B cell (primary cell): Measurements from ENCODE around the gene ECE1. TPM values are rescaled to one million over a fixed set of nuclear protein-coding genes. Genes with fewer than 3 reads are reported as not detected.

Experiments
- ATAC-seq: fragments of 200-7000 bp; cut with Tn5 transposase; one replicate; pipeline ENCODE4 v1.10.0; 2021; ENCODE audit warnings: low read depth, mild to moderate bottlenecking, moderate number of reproducible peaks, moderate library complexity
- CTCF ChIA-PET: fragments of 350-600 bp; sonication (Branson Sonifier 250); formaldehyde crosslinking; loops from one replicate; lab custom pipeline; 2021; ENCODE audit warnings: antibody characterized with exemption, inconsistent platforms; lab: Charles Lee
- POLR2A ChIA-PET: fragments of 350-600 bp; sonication (Branson Sonifier 250); formaldehyde crosslinking; loops from one replicate; lab custom pipeline; 2021; ENCODE audit warnings: antibody characterized with exemption; lab: Charles Lee
- DNase-seq: peaks from one replicate; pipeline ENCODE4 v3.0.0; 2013
- H2AFZ ChIP-seq: 2 replicates; pipeline ENCODE4 v1.6.1; 2012; ENCODE audit warnings: mild to moderate bottlenecking, low read depth, low read length; ENCODE audit not compliant: insufficient read depth, poor library complexity, severe bottlenecking
- H3K27ac ChIP-seq, 2 donors: 1 replicate in 1 of 2; 2 replicates in 1 of 2; pipeline ENCODE4 v1.5.1; 2012 to 2013; ENCODE audit warnings: low read length in 2 of 2, mild to moderate bottlenecking in 2 of 2, moderate library complexity in 1 of 2
- H3K27me3 ChIP-seq, 4 experiments: fragments of 200-600 bp in 1 of 4; sonication (generic) in 1 of 4; replicated peaks in 1 of 4; 1 replicate in 2 of 4; 2 replicates in 2 of 4; pipeline versions ENCODE4 v1.6.1 to v1.7.0; 2013 to 2016; ENCODE audit warnings: low read length in 3 of 4, mild to moderate bottlenecking in 2 of 4, mixed read lengths in 1 of 4, moderate library complexity in 1 of 4; ENCODE audit not compliant: insufficient read depth in 4 of 4, control insufficient read depth in 3 of 4; ENCODE audit errors: control extremely low read depth in 1 of 4
- H3K36me3 ChIP-seq, 2 experiments: replicated peaks in 1 of 2; 1 replicate in 1 of 2; 2 replicates in 1 of 2; pipeline versions ENCODE4 v1.6.1 to v1.7.1; 2013; ENCODE audit warnings: low read length in 1 of 2; ENCODE audit not compliant: insufficient read depth in 2 of 2, control insufficient read depth in 1 of 2; ENCODE audit errors: control extremely low read depth in 1 of 2, extremely low read depth in 1 of 2
- H3K4me1 ChIP-seq, 2 donors: fragments of 200-600 bp in 1 of 2; sonication (generic) in 1 of 2; 1 replicate in 1 of 2; 2 replicates in 1 of 2; pipeline versions ENCODE4 v1.5.1 to v1.6.1; 2013 to 2017; ENCODE audit warnings: low read length in 2 of 2; ENCODE audit not compliant: control insufficient read depth in 2 of 2, insufficient read depth in 2 of 2
- H3K4me2 ChIP-seq: replicated peaks from 2 replicates; pipeline ENCODE3; 2012; ENCODE audit warnings: mild to moderate bottlenecking, low read depth, low read length; ENCODE audit not compliant: poor library complexity, severe bottlenecking
- H3K4me3 ChIP-seq, 5 experiments: fragments of 200-600 bp in 1 of 5; sonication (generic) in 1 of 5; 1 replicate in 3 of 5; 2 replicates in 2 of 5; pipeline versions ENCODE4 v1.5.1 to v1.7.0; 2011 to 2016; ENCODE audit warnings: low read length in 4 of 5, mild to moderate bottlenecking in 4 of 5, low read depth in 2 of 5, control low read depth in 1 of 5, moderate library complexity in 1 of 5; ENCODE audit not compliant: insufficient read depth in 1 of 5; ENCODE audit errors: control extremely low read depth in 1 of 5, extremely low read depth in 1 of 5
- H3K79me2 ChIP-seq: fragments of 200-600 bp; sonication (generic); one replicate; pipeline ENCODE4 v1.6.0; 2016; ENCODE audit warnings: low read length; ENCODE audit not compliant: control insufficient read depth, insufficient read depth
- H3K9ac ChIP-seq: fragments of 200-600 bp; sonication (generic); 2 replicates; pipeline ENCODE4 v1.6.1; 2017; ENCODE audit warnings: mild to moderate bottlenecking, low read length, moderate library complexity
- H3K9me3 ChIP-seq, 3 donors: one replicate each; pipeline versions ENCODE4 v1.6.1 to v1.7.1; 2013; ENCODE audit warnings: low read length in 2 of 3; ENCODE audit not compliant: control insufficient read depth in 2 of 3, insufficient read depth in 1 of 3; ENCODE audit errors: control extremely low read depth in 1 of 3
- H4K20me1 ChIP-seq: 2 replicates; pipeline ENCODE4 v1.6.0; 2012; ENCODE audit warnings: mild to moderate bottlenecking, low read length; ENCODE audit not compliant: insufficient read depth, control insufficient read depth, poor library complexity, severe bottlenecking
- H3K27ac Mint-ChIP-seq: one replicate; pipeline ENCODE4 v1.8.0; 2021; ENCODE audit warnings: mixed read lengths
- H3K27me3 Mint-ChIP-seq: one replicate; pipeline ENCODE4 v1.8.0; 2021; ENCODE audit warnings: mixed read lengths
- H3K4me1 Mint-ChIP-seq: one replicate; pipeline ENCODE4 v1.8.0; 2021; ENCODE audit warnings: mixed read lengths
- H3K4me3 Mint-ChIP-seq: one replicate; pipeline ENCODE4 v1.8.0; 2021; ENCODE audit warnings: mixed read lengths
- H3K9me3 Mint-ChIP-seq: one replicate; pipeline ENCODE4 v1.8.0; 2022; ENCODE audit warnings: mixed read lengths; ENCODE audit not compliant: insufficient read depth
- EZH2 ChIP-seq: IDR thresholded peaks from 2 replicates; pipeline ENCODE4 v1.6.1; 2012; ENCODE audit warnings: borderline replicate concordance, low read depth, mild to moderate bottlenecking, moderate library complexity, low read length; ENCODE audit not compliant: insufficient read depth, poor library complexity, severe bottlenecking
- WGBS: methylation state at CpG from one replicate; pipeline ENCODE4 v1.1.5; 2013; ENCODE audit warnings: missing lambda C conversion rate; ENCODE audit not compliant: insufficient coverage; 5-methylcytosine and 5-hydroxymethylcytosine counted together
- intact Hi-C: fragments of 100-400 bp; cut with micrococcal nuclease; formaldehyde crosslinking; loops from one replicate; pipeline ENCODE4 v1.10.0; 2022
- polyA minus RNA-seq: library from RNA; depleted of rRNA, polyadenylated mRNA; stranded (reverse); fragments of >200 nt; gene quantifications from 2 replicates; pipeline ENCODE4 v1.2.3, GENCODE V29; 2012
- polyA plus RNA-seq: library from polyadenylated mRNA; depleted of rRNA; stranded (reverse); fragments of >200 nt; gene quantifications from 2 replicates; pipeline ENCODE4 v1.2.3, GENCODE V29; 2012
- total RNA-seq, 2 donors: library from RNA; stranded (reverse); fragments of 120-200 nt in 1 of 2; gene quantifications; 1 replicate in 1 of 2; 2 replicates in 1 of 2; pipeline versions ENCODE4 v1.2.3 to v1.2.4, GENCODE V29; 2013 to 2022
- TF ChIP-seq, protein P1 (sequence below): fragments of 200-600 bp; IDR thresholded peaks from one replicate; pipeline ENCODE4 v1.8.0; 2022; ENCODE audit warnings: antibody characterized with exemption, mild to moderate bottlenecking

ECE1 gene
- total RNA-seq (133 and 142 TPM in 2 replicates), polyA plus RNA-seq (39.1 and 46.7 TPM in 2 replicates), polyA minus RNA-seq (71.6 and 86.7 TPM in 2 replicates)
- 41.4 TPM for total RNA-seq (2013)

DNA sequence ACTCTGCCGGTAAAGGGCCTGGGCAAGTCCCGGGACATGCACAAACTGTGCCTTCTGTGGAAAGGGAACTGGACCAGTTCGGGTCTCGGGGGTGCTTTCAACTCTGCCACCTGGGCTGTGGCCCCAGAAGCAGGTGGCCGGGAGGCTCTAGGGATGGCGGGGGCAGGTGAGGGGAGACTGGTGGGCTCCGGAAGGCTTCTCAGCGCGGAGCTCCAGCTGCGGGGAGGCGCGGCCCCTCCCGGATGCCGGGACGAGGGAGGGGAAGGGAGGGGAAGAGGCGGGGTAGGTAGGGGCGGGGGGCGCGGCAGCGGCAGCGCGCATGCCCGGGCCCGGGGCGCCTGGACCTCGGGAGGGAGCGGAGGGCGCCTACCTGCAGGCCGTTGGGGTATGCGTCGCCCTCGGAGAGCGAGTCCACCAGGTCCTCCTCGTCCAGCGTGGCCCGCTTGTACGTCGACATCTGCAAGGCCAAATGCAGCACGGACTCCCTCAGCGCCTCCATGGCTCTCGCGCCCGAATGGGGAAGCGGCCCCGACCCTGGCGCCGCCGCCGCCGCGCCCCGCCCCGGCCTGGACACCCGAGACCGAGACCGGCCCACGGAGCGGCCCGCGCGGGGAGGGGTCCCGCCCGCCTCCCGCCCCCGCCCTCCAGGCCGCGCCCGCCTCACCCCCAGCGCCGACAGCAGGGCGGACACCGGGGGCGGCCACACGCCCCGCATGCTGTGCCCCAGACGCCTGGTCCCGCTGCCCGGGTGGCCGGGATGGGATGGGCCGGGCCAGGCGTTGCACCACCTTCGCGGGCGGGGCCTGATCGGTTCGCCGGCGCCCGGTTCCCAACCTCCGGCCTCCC is at the start of gene ECE1:
ECE1 (minus strand) TSS at position 764 of the 846 bp plus-strand sequence; CDS start at position 715, 49 bp downstream.
- Mint-ChIP-seq H3K27me3 (no peaks in the 10 kb centered on the region), H3K27ac (peak within 1 kb of the TSS; percentile 99), H3K9me3 (no peaks in the 10 kb centered on the region), H3K4me1 (peaks cover 68% of the 10 kb centered on the region), H3K4me3 (peak within 1 kb of the TSS; percentile 99)
- DNase-seq, result peak; percentile 74
- no peaks in the 10 kb centered on the region for H3K9me3 ChIP-seq
- peaks cover 13% of the 10 kb centered on the region for H4K20me1 ChIP-seq
- ATAC-seq, result no peak
- CTCF ChIA-PET, result interaction anchor here (1.0 to 11.3 kb wide), 9 partner anchors 10 to 79 kb away, joined by 4 to 92 read pairs (median 7); no protein-coding TSS in a partner anchor
- H3K36me3 ChIP-seq, result peaks cover 0 to 3% of the 10 kb centered on the region in 2 experiments
- TF ChIP-seq EZH2, result no peak
- TF ChIP-seq, protein P1, sequence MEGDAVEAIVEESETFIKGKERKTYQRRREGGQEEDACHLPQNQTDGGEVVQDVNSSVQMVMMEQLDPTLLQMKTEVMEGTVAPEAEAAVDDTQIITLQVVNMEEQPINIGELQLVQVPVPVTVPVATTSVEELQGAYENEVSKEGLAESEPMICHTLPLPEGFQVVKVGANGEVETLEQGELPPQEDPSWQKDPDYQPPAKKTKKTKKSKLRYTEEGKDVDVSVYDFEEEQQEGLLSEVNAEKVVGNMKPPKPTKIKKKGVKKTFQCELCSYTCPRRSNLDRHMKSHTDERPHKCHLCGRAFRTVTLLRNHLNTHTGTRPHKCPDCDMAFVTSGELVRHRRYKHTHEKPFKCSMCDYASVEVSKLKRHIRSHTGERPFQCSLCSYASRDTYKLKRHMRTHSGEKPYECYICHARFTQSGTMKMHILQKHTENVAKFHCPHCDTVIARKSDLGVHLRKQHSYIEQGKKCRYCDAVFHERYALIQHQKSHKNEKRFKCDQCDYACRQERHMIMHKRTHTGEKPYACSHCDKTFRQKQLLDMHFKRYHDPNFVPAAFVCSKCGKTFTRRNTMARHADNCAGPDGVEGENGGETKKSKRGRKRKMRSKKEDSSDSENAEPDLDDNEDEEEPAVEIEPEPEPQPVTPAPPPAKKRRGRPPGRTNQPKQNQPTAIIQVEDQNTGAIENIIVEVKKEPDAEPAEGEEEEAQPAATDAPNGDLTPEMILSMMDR, result no peak
- H3K4me1 ChIP-seq, result peaks cover 55 to 69% of the 10 kb centered on the region in 2 donors
- intact Hi-C loops, result loop anchor here (1.0 to 10.0 kb wide), 3 partner anchors 44 to 735 kb away; partner anchors contain the start of gene HP1BP3
- H3K27me3 ChIP-seq, result no peaks in the 10 kb centered on the region
- WGBS, result under 1% methylated on average over 88 of the region's 90 CpGs
- H3K4me3 ChIP-seq, result peak within 1 kb of the TSS; percentile 68 to 83 (median 82)
- POLR2A ChIA-PET, result interaction anchor here (1.0 to 1.6 kb wide), 4 partner anchors 20 to 56 kb away, joined by 4 to 9 read pairs (median 5); no protein-coding TSS in a partner anchor
- H2AFZ ChIP-seq, result peak within 1 kb of the TSS; percentile 67
- peak within 1 kb of the TSS; percentile 87 for H3K9ac ChIP-seq
- H3K4me2 ChIP-seq, result peak within 1 kb of the TSS; percentile 95
- H3K27ac ChIP-seq, result peak within 1 kb of the TSS; percentile 87 to 98
- H3K79me2 ChIP-seq, result peaks cover 30% of the 10 kb centered on the region
